ENCODE results near the gene CCDC177.

The CCDC177 gene

GRCh38 chr14:69574263-69574953 lies at the start of gene CCDC177:
Gene CCDC177, minus strand, starts transcription at chr14:69574871. Its CDS starts 1,249 bp downstream, at chr14:69573622.
- peak within 1 kb of the TSS; percentile 2 for H3K4me3 ChIP-seq (ENCODE audit: control insufficient read depth, low read depth, low read length)
- DNase-seq (ENCODE audit: low read depth): no peak

GRCh38 chr14:69624136-69624535 lies 49.5 kb upstream of the CCDC177 start:
- no peak overlapping the region for H3K4me3 ChIP-seq (ENCODE audit: control insufficient read depth, low read depth, low read length)
- no peak for DNase-seq (ENCODE audit: low read depth)
- TF ChIP-seq CTCF (IDR thresholded peaks at IDR 0.05; ENCODE audit: control insufficient read depth, insufficient read depth, low read depth, low read length, missing control alignments): no peak

More at GRCh38 chr14:69574263-69574953, at the start of gene CCDC177:
- peak; percentile 95 for TF ChIP-seq CTCF (IDR thresholded peaks at IDR 0.05; ENCODE audit: control insufficient read depth, insufficient read depth, low read depth, low read length, missing control alignments)

GRCh38 chr14:69620981-69621380 lies 46.3 kb upstream of the CCDC177 start:
- DNase-seq (ENCODE audit: low read depth): no peak
- no peak overlapping the region for H3K4me3 ChIP-seq (ENCODE audit: control insufficient read depth, low read depth, low read length)
- no peak for TF ChIP-seq CTCF (IDR thresholded peaks at IDR 0.05; ENCODE audit: control insufficient read depth, insufficient read depth, low read depth, low read length, missing control alignments)

GRCh38 chr14:69620211-69620611 lies 45.5 kb upstream of the CCDC177 start:
- no peak for DNase-seq (ENCODE audit: low read depth)
- H3K4me3 ChIP-seq (ENCODE audit: control insufficient read depth, low read depth, low read length): no peak overlapping the region
- no peak for TF ChIP-seq CTCF (IDR thresholded peaks at IDR 0.05; ENCODE audit: control insufficient read depth, insufficient read depth, low read depth, low read length, missing control alignments)

- no peak for TF ChIP-seq CTCF (IDR thresholded peaks at IDR 0.05; ENCODE audit: control insufficient read depth, insufficient read depth, low read depth, low read length, missing control alignments)
- DNase-seq (ENCODE audit: low read depth): no peak
- H3K4me3 ChIP-seq (ENCODE audit: control insufficient read depth, low read depth, low read length): no peak overlapping the region
Observed at GRCh38 chr14:69619012-69619411, 44.3 kb upstream of the CCDC177 start.

- TF ChIP-seq CTCF (IDR thresholded peaks at IDR 0.05; ENCODE audit: control insufficient read depth, insufficient read depth, low read depth, low read length, missing control alignments): no peak
- DNase-seq (ENCODE audit: low read depth): no peak
- H3K4me3 ChIP-seq (ENCODE audit: control insufficient read depth, low read depth, low read length): no peak overlapping the region
Observed at GRCh38 chr14:69617796-69618195, 43.1 kb upstream of the CCDC177 start.
